Endometrial microvascular endothelial cells (primary cell): Measurements from ENCODE around the gene FBXO15. TPM values are rescaled to one million over a fixed set of nuclear protein-coding genes. Genes with fewer than 3 reads are reported as not detected.

Experiments used
- in situ Hi-C: cut with HindIII; loops from 2 replicates; pipeline ENCODE4 v1.10.0; 2017; ENCODE audit warnings: low sequenced_read_pairs, low pct_unique_long_range_greater_than_20kb; ENCODE audit errors: inconsistent ontology term
- total RNA-seq: library from RNA; depleted of rRNA; stranded (reverse); fragments of >200 nt; gene quantifications from one replicate; pipeline ENCODE4 v1.2.3, GENCODE V29; 2015; ENCODE audit errors: inconsistent ontology term

Gene FBXO15
- total RNA-seq, 1 donor from 2014 or later, result not detected

DNA sequence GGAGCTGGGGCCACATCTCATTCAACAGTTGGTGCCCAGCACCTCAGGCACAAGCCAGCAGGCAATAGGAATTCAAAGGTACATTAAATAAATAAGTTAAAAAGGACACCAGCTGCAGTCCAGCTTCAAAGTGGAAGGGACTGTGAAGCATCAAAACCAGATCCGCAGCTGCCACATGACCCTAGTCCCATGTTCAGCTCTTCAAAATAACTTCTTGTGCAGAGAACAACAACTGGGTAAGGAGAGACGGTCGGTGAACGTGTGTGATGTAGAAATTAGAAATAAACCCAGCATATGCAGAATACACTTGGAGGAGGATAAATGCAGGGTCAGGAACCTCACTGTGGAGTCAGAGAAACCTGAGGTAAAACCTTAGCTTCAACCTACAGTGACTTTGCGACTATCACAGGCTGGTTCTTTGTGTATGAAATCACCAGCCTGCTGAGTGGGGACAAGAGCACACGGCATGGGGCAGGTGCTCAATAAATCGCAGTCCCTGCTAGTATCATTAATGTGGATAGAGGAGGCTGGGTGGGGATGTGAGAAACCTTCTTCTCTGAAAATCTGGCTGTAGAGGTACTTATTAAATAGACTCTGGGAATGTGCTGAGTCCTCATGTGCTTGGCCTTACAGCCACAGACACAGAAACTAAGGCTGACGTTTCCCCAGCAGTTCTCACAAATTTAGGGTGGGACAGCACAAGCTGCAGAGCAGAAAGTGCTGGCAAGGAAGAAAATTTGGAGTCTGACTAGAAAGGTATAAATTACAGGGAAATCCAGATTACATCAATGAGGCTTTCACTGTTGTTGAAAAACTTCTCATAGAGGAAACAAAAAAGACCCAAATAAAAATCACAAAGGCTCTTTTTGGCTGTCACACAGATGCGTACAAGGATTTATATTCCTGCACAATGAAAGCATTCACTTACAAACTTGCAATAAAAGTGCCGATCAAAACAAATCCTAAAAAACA is 20.7 kb downstream of the FBXO15 start:
- in situ Hi-C loops, result no loop called here

DNA sequence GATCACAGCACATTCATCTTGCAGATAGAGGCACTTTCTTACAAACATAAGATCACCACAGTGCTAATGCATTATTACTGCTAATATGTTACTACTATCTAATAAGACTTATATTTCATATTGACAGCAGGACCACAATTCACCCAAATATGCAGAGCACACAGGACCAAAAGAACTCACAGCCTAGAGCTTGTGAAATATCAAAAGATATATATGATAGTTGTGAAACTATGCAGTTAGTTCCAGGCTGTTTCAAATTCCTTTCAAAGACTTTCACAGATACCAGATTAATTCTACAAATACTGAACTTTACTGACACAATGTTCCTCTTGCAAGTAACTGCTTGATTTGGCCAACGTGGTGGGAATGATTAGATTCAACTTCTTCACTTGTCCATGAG is 23.0 kb downstream of the FBXO15 start:
- in situ Hi-C loops, result no loop called here

DNA sequence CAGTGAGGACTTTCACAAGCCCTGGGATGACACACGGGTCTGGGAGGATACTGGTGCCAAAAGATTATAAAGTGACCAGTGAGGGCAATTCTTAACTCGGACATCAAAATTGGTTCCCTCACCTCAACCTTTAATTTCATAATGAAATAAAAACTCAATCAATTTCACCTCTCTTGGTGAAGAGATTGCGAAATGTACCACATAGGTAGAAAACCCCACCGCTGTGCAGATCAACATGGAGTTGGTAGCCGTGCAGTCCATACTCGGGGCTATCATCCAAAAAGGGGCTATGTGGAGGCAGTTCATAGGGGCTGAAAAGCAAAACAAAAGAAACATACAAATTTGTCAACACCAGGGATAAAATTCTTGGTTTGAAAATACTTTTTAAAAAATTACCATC is 24.4 kb downstream of the FBXO15 start:
- in situ Hi-C loops, result no loop called here

DNA sequence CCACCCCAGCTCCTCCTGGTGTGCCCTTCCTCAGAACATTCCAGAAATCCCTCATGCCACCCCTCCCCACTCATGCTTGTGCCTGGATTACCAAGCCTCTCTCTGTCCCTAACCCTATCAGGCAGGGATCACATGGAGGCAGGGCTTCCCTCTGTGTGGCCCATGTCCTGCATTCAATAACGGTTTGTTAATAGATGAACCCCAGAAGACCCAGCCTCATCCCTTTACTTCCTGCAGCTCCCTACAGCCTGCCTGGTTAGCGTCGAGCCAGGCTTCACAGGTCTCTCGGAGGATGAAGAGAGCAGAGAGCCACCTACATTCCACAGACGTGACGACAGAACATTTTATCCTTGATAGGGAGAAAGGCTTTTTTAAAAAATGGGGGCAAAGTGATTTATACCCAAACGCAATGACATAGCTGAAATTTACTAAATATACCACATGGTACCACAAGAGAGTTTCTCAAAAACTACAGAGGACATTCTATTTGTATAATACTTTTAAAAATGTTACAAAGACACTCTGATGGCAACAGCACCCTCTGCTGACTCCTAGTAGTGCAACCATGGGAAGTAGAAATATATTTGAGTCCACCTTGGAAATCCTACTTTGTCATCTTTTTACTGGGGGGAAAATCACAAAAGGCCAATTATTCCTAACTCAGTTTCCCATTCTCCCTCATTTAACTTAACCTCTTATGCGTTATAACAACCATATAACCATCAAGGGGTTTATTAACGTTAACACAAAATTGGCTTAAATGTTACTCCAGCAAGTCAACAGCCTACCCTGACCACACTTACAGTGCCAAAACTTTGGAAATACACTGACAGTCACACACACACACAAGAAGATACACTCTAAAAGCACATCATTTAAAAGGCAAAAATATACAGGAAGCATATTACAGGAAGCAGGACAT is 30.7 kb downstream of the FBXO15 start:
- in situ Hi-C loops, result no loop called here

DNA sequence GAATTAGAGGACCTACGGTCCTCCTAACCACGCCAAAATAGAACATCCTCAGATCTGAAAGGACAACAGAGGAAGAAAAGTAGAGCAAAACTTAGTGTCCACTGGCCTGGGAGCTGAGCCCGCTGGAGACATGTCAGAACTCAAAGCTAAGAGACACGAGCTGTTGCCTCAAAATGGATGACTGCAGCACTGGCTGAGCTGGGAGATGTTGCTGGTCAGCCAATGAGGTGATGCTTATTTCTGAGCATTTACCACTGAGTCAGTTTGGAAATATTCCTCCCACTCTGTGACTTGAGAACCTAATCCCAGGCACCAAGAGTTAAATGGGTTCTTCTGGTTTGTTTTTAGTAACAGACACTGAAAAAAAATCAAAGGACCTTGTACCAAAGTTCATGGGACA is 32.6 kb downstream of the FBXO15 start:
- in situ Hi-C loops, result no loop called here

- in situ Hi-C loops, result no loop called here
Observed at GRCh38 chr18:74114116-74114515, 33.5 kb downstream of the FBXO15 start.

DNA sequence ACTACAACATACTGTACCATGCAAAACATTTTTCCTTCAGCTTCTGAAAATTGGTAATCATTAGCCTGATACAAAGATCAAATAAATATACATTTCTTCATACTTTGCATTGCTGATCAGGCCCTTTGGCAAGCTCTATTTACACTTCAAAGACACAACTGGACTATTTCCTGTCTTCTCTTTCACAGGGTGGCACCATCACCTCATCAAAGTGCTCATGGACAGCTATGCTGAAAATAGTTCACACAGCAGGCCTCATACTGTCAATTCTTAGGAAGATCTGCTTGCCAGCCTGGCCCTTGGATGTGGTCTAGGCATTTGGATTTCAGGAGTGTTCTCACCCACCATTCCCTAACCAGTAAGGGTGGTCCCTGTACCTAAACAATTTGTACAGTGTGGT is 33.9 kb downstream of the FBXO15 start:
- in situ Hi-C loops, result no loop called here

GRCh38 chr18:74110976-74111375 is 36.7 kb downstream of the FBXO15 start:
- in situ Hi-C loops, result no loop called here

DNA sequence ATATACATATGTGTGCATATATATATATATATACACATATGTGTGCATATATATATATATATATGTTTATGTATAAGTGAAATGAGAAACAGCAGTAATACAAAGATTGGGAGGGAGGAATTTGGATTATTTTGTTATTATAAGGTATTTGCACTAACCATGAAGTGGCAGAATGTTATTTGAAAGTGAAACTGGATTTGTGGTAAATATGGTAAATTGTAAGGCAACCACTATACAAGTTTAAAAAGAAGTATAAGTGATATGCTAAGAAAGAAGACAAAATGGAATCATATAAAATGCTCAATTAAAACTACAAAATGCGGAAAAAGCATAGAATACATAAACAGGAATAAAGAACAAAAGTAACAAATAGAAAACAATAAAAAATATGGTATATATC is 37.5 kb downstream of the FBXO15 start:
- in situ Hi-C loops, result no loop called here

- in situ Hi-C loops, result no loop called here
Observed at GRCh38 chr18:74108460-74108859, 39.2 kb downstream of the FBXO15 start.

DNA sequence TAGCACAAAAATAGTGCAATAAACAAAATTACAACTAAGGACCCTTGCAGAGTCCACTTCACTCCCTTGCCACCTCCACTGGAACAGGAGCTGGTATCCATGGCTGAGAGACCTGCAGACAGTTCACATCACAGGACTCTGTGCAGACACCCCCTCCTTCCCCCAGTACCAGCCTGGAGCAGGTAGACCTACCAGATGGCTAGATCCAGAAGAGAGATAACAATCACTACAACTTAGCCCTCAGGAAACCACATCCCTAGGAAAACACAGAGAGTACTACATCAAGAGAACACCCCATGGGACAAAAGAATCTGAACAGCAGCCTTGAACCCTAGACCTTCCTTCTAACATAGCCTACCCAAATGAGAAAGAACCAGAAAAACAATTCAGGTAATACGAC is 49.8 kb downstream of the FBXO15 start:
- in situ Hi-C loops, result no loop called here

- in situ Hi-C loops, result no loop called here
Observed at GRCh38 chr18:74092922-74093321, 54.7 kb downstream of the FBXO15 start.

DNA sequence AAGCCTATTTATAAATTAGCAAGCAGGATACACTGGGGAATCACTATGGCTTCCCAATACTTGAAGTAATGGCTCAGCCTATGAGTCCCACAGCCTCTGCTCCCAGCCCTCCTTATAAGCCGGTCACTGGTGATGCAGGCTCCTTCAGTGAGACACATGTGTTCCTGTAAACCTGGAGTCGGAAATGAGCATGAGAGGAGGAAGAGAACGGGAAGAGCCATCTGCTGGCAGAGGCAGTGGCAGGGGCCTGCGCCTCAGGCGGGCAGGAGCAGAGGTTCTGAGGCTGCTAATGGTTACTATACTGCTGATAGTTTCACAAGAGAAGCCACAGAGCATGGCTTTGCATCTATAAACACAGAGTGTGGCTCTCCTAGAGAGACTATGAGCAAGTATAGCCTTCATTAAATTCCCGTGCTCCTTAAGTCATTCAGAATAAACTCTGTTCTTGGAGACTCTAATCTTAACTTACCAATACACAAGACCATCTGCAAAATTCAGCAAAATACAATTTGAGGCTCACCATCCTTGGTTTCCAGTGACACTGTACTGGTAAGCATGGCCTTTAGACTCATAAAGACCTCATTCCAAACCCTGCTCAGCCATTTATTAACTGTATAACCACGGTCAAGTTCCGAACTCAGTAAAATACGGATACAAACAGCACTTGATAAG is 63.3 kb downstream of the FBXO15 start:
- in situ Hi-C loops, result no loop called here

- in situ Hi-C loops, result no loop called here
Observed at GRCh38 chr18:74083557-74083952, 64.1 kb downstream of the FBXO15 start.

- in situ Hi-C loops, result no loop called here
Observed at GRCh38 chr18:74082742-74083556, 64.7 kb downstream of the FBXO15 start.

GRCh38 chr18:74081966-74082741 is 65.5 kb downstream of the FBXO15 start:
- in situ Hi-C loops, result no loop called here

- in situ Hi-C loops, result no loop called here
Observed at GRCh38 chr18:74078257-74078656, 69.4 kb downstream of the FBXO15 start.
